Measurements from ENCODE around the gene TPRG1.

TPRG1 gene

GRCh38 chr3:189330066-189330465, 158.3 kb downstream of the TPRG1 start:
- DNase-seq (ENCODE audit: low read depth): no peak
- H3K4me3 ChIP-seq (replicated peaks; ENCODE audit: low read depth, low read length): no peak overlapping the region
- TF ChIP-seq CTCF (IDR thresholded peaks at IDR 0.05; ENCODE audit: low read length, missing control alignments): no peak

DNA sequence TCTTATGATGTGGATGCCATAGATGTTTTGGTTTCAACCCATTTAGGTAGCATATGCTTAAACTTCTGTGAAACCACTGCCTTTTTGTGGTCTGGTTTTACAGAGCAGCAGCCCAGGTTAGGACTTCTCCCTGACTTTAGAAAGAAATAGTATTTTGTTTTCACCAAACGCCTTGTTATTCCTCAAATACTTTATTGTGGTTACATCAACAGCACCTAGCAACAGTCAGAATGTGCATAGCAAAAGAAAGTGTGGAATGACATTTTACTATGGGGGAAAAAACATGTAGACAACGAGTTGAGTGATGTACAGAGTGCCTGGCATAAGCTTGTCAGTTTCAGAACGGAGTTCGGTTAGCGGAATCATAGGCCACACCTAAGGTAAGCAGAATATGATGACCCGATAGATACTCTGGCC, 159.2 kb downstream of the TPRG1 start:
- no peak for TF ChIP-seq CTCF (IDR thresholded peaks at IDR 0.05; ENCODE audit: low read length, missing control alignments)
- no peak for DNase-seq (ENCODE audit: low read depth)
- no peak overlapping the region for H3K4me3 ChIP-seq (replicated peaks; ENCODE audit: low read depth, low read length)

GRCh38 chr3:189334064-189334920, 162.5 kb downstream of the TPRG1 start:
- no peak for DNase-seq (ENCODE audit: low read depth)
- TF ChIP-seq CTCF (IDR thresholded peaks at IDR 0.05; ENCODE audit: low read length, missing control alignments): no peak
- H3K4me3 ChIP-seq (replicated peaks; ENCODE audit: low read depth, low read length): no peak overlapping the region

DNA sequence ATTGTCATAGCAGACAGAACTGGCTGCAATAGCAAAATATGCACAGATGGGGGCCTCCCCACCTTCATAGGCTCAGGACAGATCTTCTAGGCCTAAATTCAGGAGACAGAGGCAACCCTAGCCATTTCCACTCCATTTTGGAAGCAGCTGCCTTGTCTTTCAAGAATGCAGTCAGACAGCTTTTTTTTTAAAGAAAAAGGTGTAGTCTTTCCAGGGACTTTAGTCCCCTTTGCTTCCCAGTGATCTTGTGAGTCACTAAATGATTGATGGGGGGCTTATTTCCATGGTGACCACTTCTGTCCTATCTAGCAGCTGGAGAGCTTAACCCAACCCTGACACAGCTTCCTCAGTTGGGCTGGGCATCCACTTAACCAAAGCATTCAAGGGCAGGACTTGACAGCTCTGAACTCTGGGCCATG, 165.9 kb downstream of the TPRG1 start:
- no peak overlapping the region for H3K4me3 ChIP-seq (replicated peaks; ENCODE audit: low read depth, low read length)
- DNase-seq (ENCODE audit: low read depth): no peak
- TF ChIP-seq CTCF (IDR thresholded peaks at IDR 0.05; ENCODE audit: low read length, missing control alignments): no peak

- no peak overlapping the region for H3K4me3 ChIP-seq (replicated peaks; ENCODE audit: low read depth, low read length)
- TF ChIP-seq CTCF (IDR thresholded peaks at IDR 0.05; ENCODE audit: low read length, missing control alignments): no peak
- no peak for DNase-seq (ENCODE audit: low read depth)
These were observed 166.6 kb downstream of the TPRG1 start for GRCh38 chr3:189338366-189338765.

DNA sequence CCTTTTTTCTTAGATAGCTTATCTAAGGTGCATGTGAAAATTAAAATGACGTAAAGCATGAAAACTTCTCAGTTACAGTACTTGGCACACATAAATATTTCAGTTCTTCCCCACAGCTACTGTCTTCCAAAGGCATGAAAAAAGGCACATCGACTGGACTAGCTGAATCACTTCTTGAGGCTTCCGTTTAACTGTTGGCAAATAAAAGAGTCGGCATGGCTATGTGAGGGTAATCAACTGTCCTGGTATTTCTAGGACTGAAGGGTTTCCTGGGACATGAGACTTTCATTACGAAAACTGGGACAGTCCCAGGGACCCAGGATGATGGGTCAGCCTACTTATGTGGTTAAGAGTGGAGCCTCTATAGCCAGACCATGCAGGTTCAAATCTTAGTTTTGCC, 168.2 kb downstream of the TPRG1 start:
- no peak for DNase-seq (ENCODE audit: low read depth)
- H3K4me3 ChIP-seq (replicated peaks; ENCODE audit: low read depth, low read length): no peak overlapping the region
- no peak for TF ChIP-seq CTCF (IDR thresholded peaks at IDR 0.05; ENCODE audit: low read length, missing control alignments)
